NCI-H1417 (cell line): Measurements from ENCODE around the gene ZNF3.
A peak's percentile ranks its signal among the peaks of the same experiment; 100 is the strongest.

ENCODE experiments used
- DNase-seq, 3 experiments: peaks; one replicate each; lab custom pipeline; 2025; lab: John Stamatoyannopoulos, UW

Gene ZNF3

GRCh38 chr7:100109521-100110163 is 28.1 kb upstream of the ZNF3 start:
- DNase-seq: no peak

GRCh38 chr7:100107890-100108289 is 26.4 kb upstream of the ZNF3 start:
- DNase-seq: no peak

- DNase-seq: no peak
Measured at GRCh38 chr7:100107125-100107737, 25.7 kb upstream of the ZNF3 start.

DNA sequence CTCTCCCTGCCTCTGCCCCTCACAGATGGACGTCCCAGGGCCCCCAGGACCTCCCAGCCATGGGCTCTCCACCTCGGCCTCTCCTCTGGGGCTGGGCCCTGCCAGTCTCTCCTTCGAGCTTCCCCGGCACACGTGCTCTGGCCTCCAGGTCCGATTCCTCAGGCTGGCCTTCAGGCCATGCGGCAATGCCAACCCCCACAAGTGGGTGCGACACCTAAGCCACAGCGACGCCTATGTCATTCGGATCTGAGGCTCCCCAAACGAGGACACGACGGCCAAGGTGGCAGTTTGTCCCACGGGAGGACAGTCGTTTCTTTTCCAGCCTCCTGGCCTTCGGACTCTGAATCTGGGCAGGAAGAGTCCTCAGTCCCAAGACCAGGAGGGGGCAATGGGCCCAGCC is 25.1 kb upstream of the ZNF3 start:
- DNase-seq: no peak

DNA sequence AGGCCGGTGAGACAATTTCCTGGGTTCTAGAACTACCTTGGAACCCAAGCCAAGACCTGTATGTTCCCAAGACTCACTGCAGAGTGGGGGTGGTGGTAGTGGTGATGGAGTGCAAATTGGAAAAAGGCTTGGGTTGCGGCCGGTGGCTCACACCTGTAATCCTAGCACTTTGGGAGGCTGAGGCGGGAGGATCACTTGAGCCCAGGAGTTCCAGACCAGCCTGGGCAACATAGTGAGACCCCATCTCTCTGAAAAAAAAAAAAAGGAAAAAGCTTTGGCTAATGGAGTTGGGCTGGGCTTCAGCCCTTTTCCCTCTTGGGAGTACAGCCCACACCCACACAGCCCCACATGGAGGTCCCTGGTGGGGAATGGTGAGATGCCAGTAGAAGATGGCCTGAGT is 24.0 kb upstream of the ZNF3 start:
- DNase-seq: no peak

GRCh38 chr7:100102950-100103840 is 21.7 kb upstream of the ZNF3 start:
- no peak for DNase-seq

GRCh38 chr7:100101016-100101862 is 19.7 kb upstream of the ZNF3 start, which contains the start of the genes AP4M1 and MCM7:
AP4M1 (plus strand) TSS chr7:100101643; CDS start chr7:100101715, 72 bp downstream.
MCM7 (minus strand) TSS chr7:100101397; CDS start chr7:100101294, 103 bp downstream.
- peak; percentile 99 to 100 (median 100) for DNase-seq

DNA sequence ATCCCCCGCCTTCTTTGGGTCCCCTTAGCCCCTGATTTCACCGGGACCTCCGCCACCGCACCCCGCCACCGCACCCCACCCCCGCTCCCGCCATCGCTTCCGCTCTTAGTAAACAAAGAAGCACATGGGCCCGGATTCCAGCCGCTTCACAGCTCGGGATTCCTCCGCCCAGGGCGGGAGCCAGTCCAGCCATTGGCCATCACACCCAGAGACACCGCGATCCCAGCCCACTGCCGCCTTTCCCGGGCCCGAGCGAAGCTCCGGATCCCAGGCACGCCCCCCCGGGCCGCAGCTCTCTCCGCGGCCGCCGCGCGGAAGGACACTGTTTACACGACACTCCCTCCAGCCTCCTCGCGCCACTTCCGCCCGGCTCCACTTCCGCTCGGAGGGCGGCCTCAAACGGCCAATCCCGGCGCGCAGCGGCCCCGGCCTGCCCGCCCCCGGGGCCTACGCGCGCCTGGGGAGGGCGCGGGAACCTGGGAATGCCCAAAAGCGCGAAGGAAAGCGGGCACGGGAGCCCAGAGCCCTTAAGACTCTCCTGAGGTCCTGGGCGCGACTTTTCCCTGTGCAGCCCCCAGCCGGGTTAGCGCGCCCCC is 19.0 kb upstream of the ZNF3 start:
- peak; percentile 95 to 98 (median 98) for DNase-seq

- DNase-seq: peak in 1 of 3 experiments; percentile 66
Measured at GRCh38 chr7:100099452-100099851, 17.9 kb upstream of the ZNF3 start.

DNA sequence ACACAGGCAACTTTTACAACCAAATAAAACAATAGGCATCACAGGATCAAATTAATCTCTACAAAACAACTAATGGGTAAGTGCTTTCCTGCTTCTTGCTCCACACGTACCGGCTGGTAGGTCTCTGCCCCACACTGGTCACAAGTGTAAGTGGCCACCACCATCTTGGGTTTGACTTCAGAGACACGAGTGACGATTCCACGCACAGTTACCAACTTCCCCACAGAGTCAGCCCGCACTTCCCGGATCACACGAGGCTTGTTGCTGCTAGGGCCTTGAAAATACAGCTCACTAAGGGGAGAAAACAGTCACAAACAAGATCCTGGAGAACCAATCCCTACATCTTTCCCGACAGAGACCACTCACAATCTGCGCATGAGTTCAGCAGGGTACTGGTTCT is 17.4 kb upstream of the ZNF3 start:
- no peak for DNase-seq

DNA sequence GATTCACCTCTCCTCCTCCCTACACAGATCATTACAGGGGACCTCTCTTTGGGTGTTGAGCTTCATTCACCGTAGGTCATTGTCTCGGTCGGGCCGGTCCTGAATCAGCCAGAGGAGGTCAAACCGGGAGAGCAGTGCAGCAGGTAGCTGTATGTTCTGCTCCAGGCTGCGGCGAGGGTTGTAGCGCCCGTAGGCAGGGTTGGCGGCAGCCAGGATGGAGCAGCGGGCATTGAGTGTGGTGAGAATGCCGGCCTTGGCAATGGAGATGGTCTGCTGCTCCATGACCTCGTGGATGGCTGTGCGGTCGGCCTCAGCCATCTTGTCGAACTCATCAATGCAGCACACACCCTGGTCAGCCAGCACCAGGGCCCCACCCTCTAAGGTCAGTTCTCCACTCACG is 14.2 kb upstream of the ZNF3 start:
- no peak for DNase-seq

GRCh38 chr7:100095289-100095688 is 13.8 kb upstream of the ZNF3 start:
- no peak for DNase-seq

DNA sequence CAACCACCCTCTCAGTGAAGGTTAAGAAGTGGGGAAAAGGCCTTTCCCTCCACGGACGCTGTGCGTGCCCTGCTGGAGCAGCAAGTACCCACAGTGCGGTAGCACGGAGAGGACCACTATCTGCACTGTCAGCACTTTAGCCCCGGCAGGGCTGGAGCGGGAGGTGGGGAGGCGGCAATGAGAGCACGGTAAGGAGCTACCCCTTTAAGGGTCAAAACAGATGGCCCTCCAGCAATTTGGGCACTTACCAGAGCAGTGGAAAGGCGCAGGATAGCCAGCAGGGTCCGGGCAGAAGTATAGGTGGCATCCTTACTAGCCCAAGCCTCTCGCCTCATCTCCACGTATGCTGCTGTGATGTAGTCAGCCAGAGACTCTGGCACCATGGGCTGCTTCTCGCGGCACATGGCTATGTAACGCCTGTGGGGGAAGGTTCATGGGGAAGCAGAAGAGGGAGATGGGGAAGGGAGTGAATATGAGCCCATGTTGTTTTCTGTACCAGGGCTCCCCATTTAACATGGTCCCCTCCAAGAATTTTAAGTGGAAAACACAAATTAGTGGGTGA is 12.5 kb upstream of the ZNF3 start:
- DNase-seq: no peak

DNA sequence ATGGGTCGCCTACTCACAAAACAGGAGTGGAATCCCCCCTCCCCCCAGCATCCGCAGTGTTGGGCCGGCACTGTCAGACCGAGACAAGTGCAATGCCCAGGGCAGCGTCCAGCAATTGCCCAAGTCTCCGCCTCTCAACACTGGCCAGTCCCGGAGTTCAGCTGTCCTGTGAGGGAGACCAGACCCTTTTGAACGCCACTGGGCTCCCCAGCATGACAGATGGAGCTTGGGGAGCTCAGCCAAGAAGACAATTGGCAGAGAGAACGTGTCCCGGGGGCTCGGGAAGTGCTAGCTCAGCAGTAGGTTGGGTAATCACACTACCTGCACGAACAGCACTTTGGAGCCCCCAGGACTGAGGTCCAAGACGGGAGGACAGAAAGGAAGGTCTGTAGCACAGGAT is 12.0 kb upstream of the ZNF3 start:
- DNase-seq: no peak

- DNase-seq: peak in 1 of 3 experiments; percentile 53
Measured at GRCh38 chr7:100093054-100093453, 11.5 kb upstream of the ZNF3 start.

GRCh38 chr7:100091411-100092181 is 10.1 kb upstream of the ZNF3 start:
- DNase-seq: peak in 2 of 3 experiments; percentile 46 to 67

DNA sequence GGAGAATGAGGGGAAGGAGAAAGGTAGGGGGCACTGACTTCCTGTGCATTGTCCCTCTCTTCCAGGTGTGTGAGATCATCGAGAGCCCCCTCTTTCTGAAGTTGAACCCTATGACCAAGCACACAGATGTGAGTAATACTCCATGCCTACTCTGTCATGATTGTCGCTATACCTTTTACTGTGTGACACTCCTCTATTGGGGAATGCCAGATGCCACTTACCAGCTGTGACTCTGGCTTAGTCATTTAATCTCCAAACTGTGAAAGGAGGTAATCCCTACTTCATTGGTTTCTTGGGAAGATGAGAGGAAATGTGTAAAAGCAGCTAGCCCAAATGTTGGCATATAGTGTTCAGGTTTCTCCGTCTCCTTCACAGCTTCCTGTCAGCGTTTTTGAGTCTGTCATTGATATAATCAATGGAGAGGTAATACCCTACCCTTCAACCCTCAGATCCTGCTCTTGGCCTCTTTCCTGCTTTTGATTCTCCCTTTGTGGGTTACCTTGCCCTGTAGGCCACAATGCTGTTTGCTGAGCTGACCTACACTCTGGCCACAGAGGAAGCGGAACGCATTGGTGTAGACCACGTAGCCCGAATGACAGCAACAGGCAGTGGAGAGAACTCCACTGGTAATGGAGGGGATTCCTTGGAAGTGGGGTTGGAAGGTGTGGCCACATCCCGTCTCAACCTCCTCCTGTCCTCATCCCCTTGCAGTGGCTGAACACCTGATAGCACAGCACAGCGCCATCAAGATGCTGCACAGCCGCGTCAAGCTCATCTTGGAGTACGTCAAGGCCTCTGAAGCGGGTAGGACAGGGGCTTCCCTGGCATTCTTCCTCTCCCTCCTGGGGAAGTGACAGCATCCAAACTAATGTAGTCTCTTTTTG is 9.2 kb upstream of the ZNF3 start:
- no peak for DNase-seq

DNA sequence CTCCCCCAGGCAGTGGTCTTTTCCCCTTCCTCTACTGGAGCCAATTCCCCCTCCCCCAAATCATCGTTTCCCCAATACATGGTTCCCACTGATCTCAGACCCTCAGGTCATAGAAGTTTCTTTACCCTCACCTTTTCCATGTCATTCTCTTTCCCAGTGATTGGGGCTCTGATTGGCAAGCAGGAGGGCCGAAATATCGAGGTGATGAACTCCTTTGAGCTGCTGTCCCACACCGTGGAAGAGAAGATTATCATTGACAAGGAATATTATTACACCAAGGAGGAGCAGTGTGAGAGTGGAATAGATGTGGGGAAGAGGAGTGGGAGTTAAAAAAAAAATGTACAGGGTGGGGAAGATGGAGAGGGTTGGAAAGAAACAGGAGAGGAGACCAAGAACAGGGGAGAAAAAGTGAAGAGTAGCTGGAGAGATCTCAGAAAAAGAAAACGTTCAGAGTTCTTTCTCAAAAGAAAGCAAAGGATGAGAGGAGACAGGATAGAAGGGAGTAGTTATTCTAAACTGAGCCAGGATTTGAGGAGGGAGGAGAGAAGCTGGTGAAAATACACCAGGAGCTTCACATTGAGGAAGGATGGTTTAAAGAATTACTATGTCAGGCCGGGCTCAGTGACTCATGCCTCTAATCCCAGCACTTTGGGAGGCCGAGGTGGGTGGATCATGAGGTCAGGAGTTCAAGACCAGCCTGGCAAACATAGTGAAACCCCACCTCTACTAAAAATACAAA is 8.1 kb upstream of the ZNF3 start:
- DNase-seq: no peak
